Measurements from ENCODE around the gene ACIN1. TPM values are rescaled to one million over a fixed set of nuclear protein-coding genes. Genes with fewer than 3 reads are reported as not detected.
"Not testable (repeated sequence)": the region's sequence is repeated elsewhere in the genome, so short reads cannot be mapped to it uniquely, and the experiment has no call there.

The ACIN1 gene
- total and polyA plus RNA-seq, 4 experiments from 2014 or later: 1.2 to 327 (median 169) TPM

DNA sequence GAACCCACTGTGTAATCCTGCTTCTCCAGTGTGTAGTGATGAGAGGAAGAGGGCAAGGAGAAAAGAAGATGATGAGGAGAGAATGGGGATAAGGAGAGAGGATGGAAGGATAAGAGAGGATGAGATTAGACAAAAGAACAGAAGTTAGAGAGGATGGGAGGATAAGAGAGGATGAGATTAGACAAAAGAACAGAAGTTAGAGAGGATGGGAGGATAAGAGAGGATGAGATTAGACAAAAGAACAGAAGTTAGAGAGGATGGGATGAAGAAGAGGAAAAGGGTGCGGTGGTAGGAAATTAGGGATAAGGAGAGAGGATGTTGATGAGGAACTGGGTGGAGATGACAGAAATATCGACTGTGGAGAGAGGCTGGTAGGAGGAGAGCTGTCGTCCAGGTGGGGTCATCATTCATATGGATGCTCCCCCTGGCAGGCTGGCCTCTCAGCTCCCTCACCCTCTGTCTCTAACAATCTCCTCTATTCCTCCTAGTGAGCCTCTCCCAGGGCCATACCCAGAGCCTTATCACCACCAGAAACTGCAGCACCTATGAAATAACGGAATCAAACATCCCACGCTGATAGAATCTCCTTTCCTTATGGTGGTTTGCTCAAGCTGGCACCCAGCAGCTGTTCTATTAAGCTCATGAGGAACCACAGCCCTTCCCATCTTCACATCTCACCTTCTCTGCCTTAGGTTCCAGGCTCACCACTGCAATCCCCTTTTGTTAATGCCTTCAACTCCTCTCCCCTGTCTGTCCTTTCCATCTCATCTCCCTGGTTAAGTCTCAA lies 15.8 kb upstream of the ACIN1 start:
- intact Hi-C loops (cut with micrococcal nuclease): no loop called here
- Histone ChIP-seq H3K9me3 (ENCODE audit: control insufficient read depth in 1 of 2, low read length in 2 of 2) (no peaks in the 10 kb centered on the region), H3K4me3 (ENCODE audit: low read length in 2 of 2) (no peak overlapping the region), H3K27me3 (ENCODE audit: insufficient read depth, low read length) (no peaks in the 10 kb centered on the region), H3K27ac (ENCODE audit: low read depth, low read length) (no peak overlapping the region), H3K4me1 (ENCODE audit: insufficient read depth, low read length) (peaks cover 6% of the 10 kb centered on the region), H3K36me3 (ENCODE audit: insufficient read depth, low read length) (no peaks in the 10 kb centered on the region)
- peaks cover 0 to 3% of the 10 kb centered on the region in 2 donors for H3K27me3 Mint-ChIP-seq
- peaks cover 0 to 6% (median under 1%) of the 10 kb centered on the region in 4 donors for H3K4me1 Mint-ChIP-seq
- H3K9me3 Mint-ChIP-seq: no peaks in the 10 kb centered on the region
- H3K4me3 Mint-ChIP-seq: no peak overlapping the region
- H3K27ac Mint-ChIP-seq: no peak overlapping the region
- ChIA-PET POLR2A (ENCODE audit: partially characterized antibody) (no interaction called here), CTCF (ENCODE audit: partially characterized antibody) (interaction anchor here (0.6 to 2.5 kb wide), 4 partner anchors 10 to 520 kb away, joined by 4 to 14 read pairs (median 4); no protein-coding TSS in a partner anchor)
- DNase-seq: no peak
- no peaks in the 10 kb centered on the region for H3K36me3 Mint-ChIP-seq

DNA sequence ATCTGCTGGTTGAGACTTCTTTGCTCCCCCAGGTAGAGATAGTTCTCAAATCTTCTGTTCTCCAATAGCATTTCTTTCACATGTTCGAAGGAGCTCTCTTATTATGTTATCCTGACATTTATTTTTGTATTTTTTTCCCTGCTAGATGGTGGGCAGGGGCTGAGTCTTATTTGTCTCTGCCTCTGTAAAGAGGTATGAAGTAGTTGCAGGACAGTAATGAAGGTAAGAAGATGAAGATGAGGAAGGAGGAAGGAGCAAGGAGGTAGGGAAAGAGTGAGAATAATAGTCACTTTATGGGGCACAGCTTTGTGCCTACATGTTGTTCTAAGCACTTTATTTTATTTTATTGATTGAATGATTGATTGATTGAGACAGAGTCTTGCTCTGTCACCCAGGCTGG lies 14.8 kb upstream of the ACIN1 start:
- Histone ChIP-seq H3K27ac (ENCODE audit: low read depth, low read length) (no peak overlapping the region), H3K36me3 (ENCODE audit: insufficient read depth, low read length) (no peaks in the 10 kb centered on the region), H3K4me3 (ENCODE audit: low read length in 2 of 2) (no peak overlapping the region), H3K4me1 (ENCODE audit: insufficient read depth, low read length) (peaks cover 3% of the 10 kb centered on the region), H3K27me3 (ENCODE audit: insufficient read depth, low read length) (no peaks in the 10 kb centered on the region), H3K9me3 (ENCODE audit: control insufficient read depth in 1 of 2, low read length in 2 of 2) (no peaks in the 10 kb centered on the region)
- intact Hi-C loops (cut with micrococcal nuclease): no loop called here
- H3K4me3 Mint-ChIP-seq: no peak overlapping the region
- H3K27ac Mint-ChIP-seq: no peak overlapping the region
- ChIA-PET CTCF (ENCODE audit: partially characterized antibody) (interaction anchor here (0.7 to 2.0 kb wide), 5 partner anchors 10 to 54 kb away, joined by 3 to 6 read pairs (median 4); no protein-coding TSS in a partner anchor), POLR2A (ENCODE audit: partially characterized antibody) (no interaction called here)
- DNase-seq: no peak
- H3K36me3 Mint-ChIP-seq: no peaks in the 10 kb centered on the region
- peaks cover 0 to 6% (median under 1%) of the 10 kb centered on the region in 4 donors for H3K4me1 Mint-ChIP-seq
- H3K27me3 Mint-ChIP-seq: no peaks in the 10 kb centered on the region
- no peaks in the 10 kb centered on the region for H3K9me3 Mint-ChIP-seq

DNA sequence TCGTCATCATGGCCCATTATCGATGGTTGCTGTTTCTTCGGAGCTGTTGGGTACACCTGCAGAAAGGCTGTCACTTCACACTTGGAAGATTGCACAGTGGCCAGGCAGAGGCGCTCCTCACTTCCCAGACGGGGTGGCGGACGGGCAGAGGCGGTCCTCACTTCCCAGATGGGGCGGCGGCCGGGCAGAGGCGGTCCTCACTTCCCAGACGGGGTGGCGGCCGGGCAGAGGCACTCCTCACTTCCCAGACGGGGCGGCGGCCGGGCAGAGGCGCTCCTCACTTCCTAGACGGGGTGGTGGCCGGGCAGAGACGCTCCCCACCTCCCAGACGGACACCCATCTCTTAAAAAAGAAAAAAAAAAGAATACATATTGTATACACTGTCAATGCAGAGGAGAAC lies 13.2 kb upstream of the ACIN1 start:
- H3K4me3 Mint-ChIP-seq; H3K9me3 ChIP-seq (ENCODE audit: control insufficient read depth in 1 of 2, low read length in 2 of 2); H3K36me3 ChIP-seq (ENCODE audit: insufficient read depth, low read length); H3K4me1 Mint-ChIP-seq; H3K9me3 Mint-ChIP-seq; H3K4me3 ChIP-seq (ENCODE audit: low read length in 2 of 2); H3K27me3 Mint-ChIP-seq; intact Hi-C loops (cut with micrococcal nuclease); H3K27me3 ChIP-seq (ENCODE audit: insufficient read depth, low read length); H3K36me3 Mint-ChIP-seq; POLR2A ChIA-PET (ENCODE audit: partially characterized antibody); H3K27ac Mint-ChIP-seq; DNase-seq; H3K27ac ChIP-seq (ENCODE audit: low read depth, low read length); H3K4me1 ChIP-seq (ENCODE audit: insufficient read depth, low read length): not testable (repeated sequence)
- CTCF ChIA-PET (ENCODE audit: partially characterized antibody): interaction anchor here (0.6 to 2.0 kb wide), 3 partner anchors 11 to 39 kb away, joined by 3 to 6 read pairs (median 6); no protein-coding TSS in a partner anchor

DNA sequence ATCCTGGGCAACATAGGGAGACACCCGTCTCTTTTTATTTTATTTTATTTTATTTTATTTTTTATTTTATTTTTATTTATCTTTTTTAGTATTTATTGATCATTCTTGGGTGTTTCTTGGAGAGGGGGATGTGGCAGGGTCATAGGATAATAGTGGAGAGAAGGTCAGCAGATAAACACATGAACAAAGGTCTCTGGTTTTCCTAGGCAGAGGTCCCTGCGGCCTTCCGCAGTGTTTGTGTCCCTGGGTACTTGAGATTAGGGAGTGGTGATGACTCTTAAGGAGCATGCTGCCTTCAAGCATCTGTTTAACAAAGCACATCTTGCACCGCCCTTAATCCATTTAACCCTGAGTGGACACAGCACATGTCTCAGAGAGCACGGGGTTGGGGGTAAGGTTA lies 12.7 kb upstream of the ACIN1 start:
- H3K27me3 Mint-ChIP-seq; H3K9me3 Mint-ChIP-seq; H3K36me3 Mint-ChIP-seq; CTCF ChIA-PET (ENCODE audit: partially characterized antibody); H3K9me3 ChIP-seq (ENCODE audit: control insufficient read depth in 1 of 2, low read length in 2 of 2); H3K4me1 Mint-ChIP-seq; H3K27ac Mint-ChIP-seq; DNase-seq; intact Hi-C loops (cut with micrococcal nuclease); H3K36me3 ChIP-seq (ENCODE audit: insufficient read depth, low read length); H3K27ac ChIP-seq (ENCODE audit: low read depth, low read length); H3K4me3 ChIP-seq (ENCODE audit: low read length in 2 of 2); H3K4me1 ChIP-seq (ENCODE audit: insufficient read depth, low read length); H3K4me3 Mint-ChIP-seq; POLR2A ChIA-PET (ENCODE audit: partially characterized antibody); H3K27me3 ChIP-seq (ENCODE audit: insufficient read depth, low read length): not testable (repeated sequence)

DNA sequence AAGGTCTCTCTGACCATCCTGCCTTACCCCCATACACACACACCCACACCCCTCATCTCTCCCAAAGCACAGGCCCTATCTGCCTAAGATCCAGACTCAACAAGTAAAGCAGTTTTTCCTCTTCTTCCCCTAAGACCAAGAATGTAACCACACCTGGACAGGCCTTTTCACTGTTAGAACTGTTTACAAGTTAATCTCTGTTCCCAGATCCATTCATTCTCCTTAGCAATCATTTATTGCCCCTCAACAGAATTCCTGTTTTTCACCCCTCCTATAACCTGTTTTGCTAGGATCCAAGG lies 11.8 kb upstream of the ACIN1 start:
- H3K4me3 Mint-ChIP-seq: no peak overlapping the region
- H3K36me3 ChIP-seq (ENCODE audit: insufficient read depth, low read length): no peaks in the 10 kb centered on the region
- no peak overlapping the region for H3K4me3 ChIP-seq (ENCODE audit: low read length in 2 of 2)
- H3K4me1 ChIP-seq (ENCODE audit: insufficient read depth, low read length): no peaks in the 10 kb centered on the region
- ChIA-PET POLR2A (ENCODE audit: partially characterized antibody) (no interaction called here), CTCF (ENCODE audit: partially characterized antibody) (no interaction called here)
- H3K27me3 Mint-ChIP-seq: no peaks in the 10 kb centered on the region
- DNase-seq: no peak
- no peak overlapping the region for H3K27ac ChIP-seq (ENCODE audit: low read depth, low read length)
- H3K27me3 ChIP-seq (ENCODE audit: insufficient read depth, low read length): no peaks in the 10 kb centered on the region
- H3K9me3 Mint-ChIP-seq: no peaks in the 10 kb centered on the region
- intact Hi-C loops (cut with micrococcal nuclease): no loop called here
- no peaks in the 10 kb centered on the region for H3K36me3 Mint-ChIP-seq
- no peak overlapping the region for H3K27ac Mint-ChIP-seq
- no peaks in the 10 kb centered on the region for H3K9me3 ChIP-seq (ENCODE audit: control insufficient read depth in 1 of 2, low read length in 2 of 2)
- H3K4me1 Mint-ChIP-seq: no peaks in the 10 kb centered on the region

DNA sequence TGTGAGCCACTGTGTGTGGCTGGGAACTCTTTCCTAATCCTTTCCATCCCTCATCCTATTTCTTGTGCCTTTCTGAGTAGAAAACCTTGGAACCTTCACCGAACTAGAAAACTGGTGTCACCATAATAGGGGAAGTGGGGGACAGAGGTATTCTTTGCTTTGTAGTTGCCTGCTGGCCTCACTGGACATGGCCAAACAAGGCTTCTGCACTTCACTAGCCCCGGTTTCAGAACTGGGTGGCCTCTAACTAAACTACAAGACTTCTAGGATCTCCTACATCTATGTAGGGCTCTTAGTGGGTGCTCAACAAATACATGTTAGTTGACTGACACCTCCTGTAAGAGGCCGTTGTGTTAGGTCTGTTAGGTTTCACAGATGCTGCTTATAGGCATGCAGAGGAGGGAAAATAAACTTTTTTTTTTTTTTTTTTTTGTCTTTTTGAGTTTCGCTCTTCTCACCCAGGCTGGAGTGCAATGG lies 10.4 kb upstream of the ACIN1 start:
- Mint-ChIP-seq H3K9me3 (no peaks in the 10 kb centered on the region), H3K27me3 (no peaks in the 10 kb centered on the region), H3K4me3 (no peak overlapping the region), H3K4me1 (peaks cover 0 to under 1% (median 0%) of the 10 kb centered on the region in 4 donors), H3K36me3 (peaks cover 0 to 3% of the 10 kb centered on the region in 2 donors), H3K27ac (peak overlapping the region in 1 of 7 donors; percentile 4)
- H3K36me3 ChIP-seq (ENCODE audit: insufficient read depth, low read length): no peaks in the 10 kb centered on the region
- DNase-seq: no peak
- ChIA-PET POLR2A (ENCODE audit: partially characterized antibody) (no interaction called here), CTCF (ENCODE audit: partially characterized antibody) (no interaction called here)
- H3K27ac ChIP-seq (ENCODE audit: low read depth, low read length): no peak overlapping the region
- intact Hi-C loops (cut with micrococcal nuclease): no loop called here
- no peaks in the 10 kb centered on the region for H3K9me3 ChIP-seq (ENCODE audit: control insufficient read depth in 1 of 2, low read length in 2 of 2)
- H3K27me3 ChIP-seq (ENCODE audit: insufficient read depth, low read length): no peaks in the 10 kb centered on the region
- H3K4me3 ChIP-seq (ENCODE audit: low read length in 2 of 2): no peak overlapping the region
- no peaks in the 10 kb centered on the region for H3K4me1 ChIP-seq (ENCODE audit: insufficient read depth, low read length)

DNA sequence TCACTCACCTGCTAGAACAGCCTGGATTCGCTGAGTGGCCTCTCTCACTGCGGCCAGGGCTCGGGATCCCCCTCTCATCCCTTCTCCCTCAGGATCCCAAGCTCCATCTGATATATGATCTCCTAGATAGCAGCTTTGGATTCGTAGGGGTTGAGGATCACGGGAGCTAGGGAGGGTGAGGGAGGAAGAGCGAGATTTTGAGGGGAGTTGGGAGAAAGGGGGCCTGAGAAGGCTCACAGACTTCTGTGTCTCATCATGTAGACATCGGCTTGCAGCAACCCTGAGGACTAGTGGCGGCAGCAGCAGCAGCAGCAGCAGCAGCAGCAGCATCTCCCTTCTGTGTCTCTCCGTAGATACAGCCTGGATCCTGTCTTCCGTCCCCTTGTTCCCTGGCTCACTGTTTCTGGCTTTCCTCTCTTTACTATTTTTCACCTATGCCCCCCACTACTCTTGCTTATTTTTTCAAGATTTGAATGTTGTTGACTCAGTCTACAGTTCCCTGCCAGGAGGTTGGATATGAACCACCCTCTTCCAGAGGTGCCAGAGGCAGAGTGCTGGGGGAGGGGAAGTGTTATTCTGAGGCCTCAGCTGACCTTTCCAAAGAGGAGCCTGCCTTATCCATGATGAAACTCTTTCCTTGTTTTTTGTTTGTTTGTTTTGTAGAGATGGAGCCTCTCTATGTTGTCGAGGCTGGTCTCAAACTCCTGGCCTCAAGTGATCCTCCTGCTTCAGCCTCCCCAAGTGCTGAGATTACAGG lies 9.8 kb upstream of the ACIN1 start, which contains the start of gene CIROP:
Gene CIROP (minus strand): TSS at position 399 of the 757 bp plus-strand sequence. CDS start 69 bp downstream, at position 330.
- Mint-ChIP-seq H3K27ac (peak within 1 kb of the TSS in 2 of 7 donors; percentile 4 to 24), H3K9me3 (no peaks in the 10 kb centered on the region), H3K4me3 (no peak within 1 kb of the TSS), H3K36me3 (peaks cover 0 to 4% of the 10 kb centered on the region in 2 donors), H3K4me1 (peaks cover 0 to 5% (median under 1%) of the 10 kb centered on the region in 4 donors), H3K27me3 (no peaks in the 10 kb centered on the region)
- H3K27ac ChIP-seq (ENCODE audit: low read depth, low read length): no peak within 1 kb of the TSS
- H3K4me3 ChIP-seq (ENCODE audit: low read length in 2 of 2): no peak within 1 kb of the TSS
- no peak for DNase-seq
- CTCF ChIA-PET (ENCODE audit: partially characterized antibody): no interaction called here
- H3K4me1 ChIP-seq (ENCODE audit: insufficient read depth, low read length): no peaks in the 10 kb centered on the region
- H3K36me3 ChIP-seq (ENCODE audit: insufficient read depth, low read length): no peaks in the 10 kb centered on the region
- intact Hi-C loops (cut with micrococcal nuclease): no loop called here
- H3K9me3 ChIP-seq (ENCODE audit: control insufficient read depth in 1 of 2, low read length in 2 of 2): no peaks in the 10 kb centered on the region
- POLR2A ChIA-PET (ENCODE audit: partially characterized antibody): no interaction called here
- H3K27me3 ChIP-seq (ENCODE audit: insufficient read depth, low read length): no peaks in the 10 kb centered on the region

Data from CD4-positive, alpha-beta memory T cell (primary cell).